ENCODE data around the gene OSM.

GRCh38 chr22:30254314-30254713 lies 12.3 kb downstream of the OSM start:
- TF ChIP-seq, protein P1, sequence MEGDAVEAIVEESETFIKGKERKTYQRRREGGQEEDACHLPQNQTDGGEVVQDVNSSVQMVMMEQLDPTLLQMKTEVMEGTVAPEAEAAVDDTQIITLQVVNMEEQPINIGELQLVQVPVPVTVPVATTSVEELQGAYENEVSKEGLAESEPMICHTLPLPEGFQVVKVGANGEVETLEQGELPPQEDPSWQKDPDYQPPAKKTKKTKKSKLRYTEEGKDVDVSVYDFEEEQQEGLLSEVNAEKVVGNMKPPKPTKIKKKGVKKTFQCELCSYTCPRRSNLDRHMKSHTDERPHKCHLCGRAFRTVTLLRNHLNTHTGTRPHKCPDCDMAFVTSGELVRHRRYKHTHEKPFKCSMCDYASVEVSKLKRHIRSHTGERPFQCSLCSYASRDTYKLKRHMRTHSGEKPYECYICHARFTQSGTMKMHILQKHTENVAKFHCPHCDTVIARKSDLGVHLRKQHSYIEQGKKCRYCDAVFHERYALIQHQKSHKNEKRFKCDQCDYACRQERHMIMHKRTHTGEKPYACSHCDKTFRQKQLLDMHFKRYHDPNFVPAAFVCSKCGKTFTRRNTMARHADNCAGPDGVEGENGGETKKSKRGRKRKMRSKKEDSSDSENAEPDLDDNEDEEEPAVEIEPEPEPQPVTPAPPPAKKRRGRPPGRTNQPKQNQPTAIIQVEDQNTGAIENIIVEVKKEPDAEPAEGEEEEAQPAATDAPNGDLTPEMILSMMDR (IDR thresholded peaks at IDR 0.05): no peak
- no peak for TF ChIP-seq POLR2A (IDR thresholded peaks at IDR 0.05)

Measured in body of pancreas (tissue), 4 donors.